Dermis microvascular lymphatic vessel endothelial cell (primary cell): ENCODE measurements around the gene IQCM. TPM values are rescaled to one million over a fixed set of nuclear protein-coding genes. Genes with fewer than 3 reads are reported as not detected.

ENCODE experiments used
- DNase-seq, 2 donors: peaks; one replicate each; pipeline versions ENCODE4 v3.0.0 to v3.0.0-alpha.2; 2010; ENCODE audit warnings: low read depth in 2 of 2
- total RNA-seq: library from RNA; depleted of rRNA; stranded (reverse); fragments of >200 nt; gene quantifications from 2 replicates; pipeline ENCODE4 v1.2.1, GENCODE V29; 2014

Gene IQCM
- total RNA-seq, result not detected in 2 replicates

GRCh38 chr4:149815743-149816142 is at the start of gene IQCM:
Gene IQCM, minus strand, starts transcription at chr4:149815843. Its CDS starts 73,152 bp downstream, at chr4:149742691.
- DNase-seq, result no peak

- no peak for DNase-seq
Observed at GRCh38 chr4:149857446-149857845, 41.8 kb upstream of the IQCM start.

GRCh38 chr4:149845743-149846142 is 30.1 kb upstream of the IQCM start:
- no peak for DNase-seq

- no peak for DNase-seq
Observed at GRCh38 chr4:149841686-149842085, 26.0 kb upstream of the IQCM start.

- DNase-seq, result no peak
Observed at GRCh38 chr4:149838036-149838435, 22.4 kb upstream of the IQCM start.

GRCh38 chr4:149836546-149836945 is 20.9 kb upstream of the IQCM start:
- DNase-seq, result no peak

GRCh38 chr4:149835280-149835679 is 19.6 kb upstream of the IQCM start:
- no peak for DNase-seq

GRCh38 chr4:149831656-149832208 is 16.1 kb upstream of the IQCM start:
- DNase-seq, result no peak

- DNase-seq, result no peak
Observed at GRCh38 chr4:149830823-149831222, 15.2 kb upstream of the IQCM start.

- no peak for DNase-seq
Observed at GRCh38 chr4:149825336-149825735, 9.7 kb upstream of the IQCM start.

- peak; percentile 45 to 77 for DNase-seq
Observed at GRCh38 chr4:149823769-149824221, 8.2 kb upstream of the IQCM start.

- DNase-seq, result no peak
Observed at GRCh38 chr4:149801416-149801815, 14.2 kb downstream of the IQCM start.

- no peak for DNase-seq
Observed at GRCh38 chr4:149799546-149799945, 16.1 kb downstream of the IQCM start.

- no peak for DNase-seq
Observed at GRCh38 chr4:149796381-149796780, 19.3 kb downstream of the IQCM start.

GRCh38 chr4:149795256-149795655 is 20.4 kb downstream of the IQCM start:
- DNase-seq, result no peak

GRCh38 chr4:149794352-149794751 is 21.3 kb downstream of the IQCM start:
- DNase-seq, result no peak

- DNase-seq, result no peak
Observed at GRCh38 chr4:149793459-149793858, 22.2 kb downstream of the IQCM start.

- DNase-seq, result no peak
Observed at GRCh38 chr4:149791851-149792250, 23.8 kb downstream of the IQCM start.

GRCh38 chr4:149790172-149790907 is 25.3 kb downstream of the IQCM start:
- no peak for DNase-seq

- no peak for DNase-seq
Observed at GRCh38 chr4:149788300-149788699, 27.3 kb downstream of the IQCM start.

GRCh38 chr4:149785696-149786431 is 29.8 kb downstream of the IQCM start:
- DNase-seq, result no peak

GRCh38 chr4:149784018-149784417 is 31.6 kb downstream of the IQCM start:
- peak in 1 of 2 donors; percentile 12 for DNase-seq

- DNase-seq, result no peak
Observed at GRCh38 chr4:149781150-149781549, 34.5 kb downstream of the IQCM start.
